ENCODE results near the gene USP5.

USP5 gene, protein sequence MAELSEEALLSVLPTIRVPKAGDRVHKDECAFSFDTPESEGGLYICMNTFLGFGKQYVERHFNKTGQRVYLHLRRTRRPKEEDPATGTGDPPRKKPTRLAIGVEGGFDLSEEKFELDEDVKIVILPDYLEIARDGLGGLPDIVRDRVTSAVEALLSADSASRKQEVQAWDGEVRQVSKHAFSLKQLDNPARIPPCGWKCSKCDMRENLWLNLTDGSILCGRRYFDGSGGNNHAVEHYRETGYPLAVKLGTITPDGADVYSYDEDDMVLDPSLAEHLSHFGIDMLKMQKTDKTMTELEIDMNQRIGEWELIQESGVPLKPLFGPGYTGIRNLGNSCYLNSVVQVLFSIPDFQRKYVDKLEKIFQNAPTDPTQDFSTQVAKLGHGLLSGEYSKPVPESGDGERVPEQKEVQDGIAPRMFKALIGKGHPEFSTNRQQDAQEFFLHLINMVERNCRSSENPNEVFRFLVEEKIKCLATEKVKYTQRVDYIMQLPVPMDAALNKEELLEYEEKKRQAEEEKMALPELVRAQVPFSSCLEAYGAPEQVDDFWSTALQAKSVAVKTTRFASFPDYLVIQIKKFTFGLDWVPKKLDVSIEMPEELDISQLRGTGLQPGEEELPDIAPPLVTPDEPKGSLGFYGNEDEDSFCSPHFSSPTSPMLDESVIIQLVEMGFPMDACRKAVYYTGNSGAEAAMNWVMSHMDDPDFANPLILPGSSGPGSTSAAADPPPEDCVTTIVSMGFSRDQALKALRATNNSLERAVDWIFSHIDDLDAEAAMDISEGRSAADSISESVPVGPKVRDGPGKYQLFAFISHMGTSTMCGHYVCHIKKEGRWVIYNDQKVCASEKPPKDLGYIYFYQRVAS

DNA sequence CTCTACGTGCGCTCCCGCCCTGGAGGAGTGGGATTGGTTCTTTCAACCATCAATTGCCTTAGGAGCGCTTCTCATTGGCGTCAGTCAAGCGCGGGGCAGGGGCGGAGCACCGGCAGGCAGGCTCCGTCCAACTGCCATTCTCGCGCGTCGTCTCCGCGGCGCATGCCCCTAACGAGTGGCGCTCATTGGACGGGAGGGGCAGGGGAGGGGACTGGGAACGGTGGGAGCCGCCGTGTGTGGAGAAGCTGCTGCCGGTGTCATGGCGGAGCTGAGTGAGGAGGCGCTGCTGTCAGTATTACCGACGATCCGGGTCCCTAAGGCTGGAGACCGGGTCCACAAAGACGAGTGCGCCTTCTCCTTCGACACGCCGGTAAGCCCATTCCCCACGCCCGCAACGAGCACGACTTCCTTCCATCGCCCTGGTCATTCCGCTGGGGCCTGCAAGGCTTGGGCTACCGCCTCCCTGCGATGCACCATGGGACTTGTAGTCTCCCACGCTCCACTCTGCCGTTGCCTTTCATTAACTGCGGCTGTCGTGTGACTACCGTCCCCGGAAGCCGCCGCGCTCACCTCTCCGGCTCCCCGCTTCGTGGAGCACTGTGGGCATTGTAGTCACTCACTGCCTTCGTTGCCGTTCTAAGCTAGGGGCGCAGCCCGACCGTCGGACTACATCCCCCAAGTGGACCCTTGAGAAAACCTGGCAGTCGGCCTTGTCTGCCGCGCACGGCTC, at the start of gene USP5:
TSS of gene USP5 (plus strand) at position 230 of the 730 bp plus-strand sequence. CDS start at position 260, 30 bp downstream.
- DNase-seq (ENCODE audit: low read depth), result peak; percentile 99

GRCh38 chr12:6807170-6807569, 44.8 kb upstream of the USP5 start:
- DNase-seq (ENCODE audit: low read depth), result no peak

GRCh38 chr12:6809056-6809455, 42.9 kb upstream of the USP5 start:
- no peak for DNase-seq (ENCODE audit: low read depth)

- DNase-seq (ENCODE audit: low read depth), result no peak
These were observed 41.2 kb upstream of the USP5 start for GRCh38 chr12:6810758-6811157.

GRCh38 chr12:6813363-6813762, 38.6 kb upstream of the USP5 start:
- no peak for DNase-seq (ENCODE audit: low read depth)

GRCh38 chr12:6816598-6816997, 35.4 kb upstream of the USP5 start:
- no peak for DNase-seq (ENCODE audit: low read depth)

DNA sequence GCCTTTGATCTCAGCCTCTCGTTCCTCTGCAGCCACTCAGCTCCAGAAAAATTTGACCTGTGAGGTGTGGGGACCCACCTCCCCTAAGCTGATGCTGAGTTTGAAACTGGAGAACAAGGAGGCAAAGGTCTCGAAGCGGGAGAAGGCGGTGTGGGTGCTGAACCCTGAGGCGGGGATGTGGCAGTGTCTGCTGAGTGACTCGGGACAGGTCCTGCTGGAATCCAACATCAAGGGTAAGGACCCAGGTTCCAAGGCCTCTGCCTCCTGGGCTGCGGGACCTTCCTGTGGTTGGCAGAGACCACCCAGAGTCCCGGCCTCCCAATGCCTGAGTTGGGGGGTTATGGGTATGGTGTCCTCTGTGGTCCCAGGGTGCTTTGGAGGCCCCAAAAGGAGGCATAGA, 34.9 kb upstream of the USP5 start:
- no peak for DNase-seq (ENCODE audit: low read depth)

DNA sequence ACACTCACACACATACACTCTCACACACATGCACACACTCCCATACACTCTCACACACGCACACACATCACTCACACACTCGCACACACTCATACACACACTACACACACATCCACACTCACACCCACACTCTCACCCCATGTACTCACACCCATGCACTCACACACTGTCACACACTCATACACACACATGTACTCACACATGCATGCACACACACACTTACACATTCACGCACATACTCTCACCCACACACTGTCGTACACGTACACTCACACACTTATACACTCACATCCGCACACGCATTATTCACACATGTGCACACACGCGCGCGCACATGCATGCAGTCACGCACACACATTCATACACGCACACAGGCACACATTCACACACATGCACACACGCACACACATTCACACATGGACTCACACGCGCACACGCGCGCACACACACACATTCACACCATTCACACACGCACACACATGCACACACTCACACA, 34.2 kb upstream of the USP5 start:
- no peak for DNase-seq (ENCODE audit: low read depth)

- DNase-seq (ENCODE audit: low read depth), result no peak
These were observed 33.7 kb upstream of the USP5 start for GRCh38 chr12:6818222-6818621.

GRCh38 chr12:6818645-6819044, 33.3 kb upstream of the USP5 start:
- no peak for DNase-seq (ENCODE audit: low read depth)

DNA sequence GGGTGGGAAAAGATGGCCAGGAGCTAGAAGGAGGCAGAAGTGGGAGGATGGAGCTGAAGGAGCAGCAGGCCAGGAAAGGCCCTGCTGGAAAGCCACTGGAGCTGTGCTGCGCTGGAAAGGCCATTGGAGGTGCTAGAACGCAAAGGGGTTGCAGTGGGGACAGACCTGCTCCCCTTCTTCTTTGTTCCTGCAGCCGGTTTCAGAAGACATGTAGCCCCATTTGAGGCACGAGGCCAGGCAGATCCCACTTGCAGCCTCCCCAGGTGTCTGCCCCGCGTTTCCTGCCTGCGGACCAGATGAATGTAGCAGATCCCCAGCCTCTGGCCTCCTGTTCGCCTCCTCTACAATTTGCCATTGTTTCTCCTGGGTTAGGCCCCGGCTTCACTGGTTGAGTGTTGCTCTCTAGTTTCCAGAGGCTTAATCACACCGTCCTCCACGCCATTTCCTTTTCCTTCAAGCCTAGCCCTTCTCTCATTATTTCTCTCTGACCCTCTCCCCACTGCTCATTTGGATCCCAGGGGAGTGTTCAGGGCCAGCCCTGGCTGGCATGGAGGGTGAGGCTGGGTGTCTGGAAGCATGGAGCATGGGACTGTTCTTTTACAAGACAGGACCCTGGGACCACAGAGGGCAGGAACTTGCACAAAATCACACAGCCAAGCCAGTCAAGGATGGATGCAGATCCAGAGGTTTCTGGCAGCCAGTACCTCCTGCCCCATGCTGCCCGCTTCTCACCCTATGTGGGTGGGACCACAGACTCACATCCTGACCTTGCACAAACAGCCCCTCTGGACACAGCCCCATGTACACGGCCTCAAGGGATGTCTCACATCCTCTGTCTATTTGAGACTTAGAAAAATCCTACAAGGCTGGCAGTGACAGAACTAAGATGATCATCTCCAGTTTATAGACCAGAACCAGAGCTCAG, 32.6 kb upstream of the USP5 start:
- DNase-seq (ENCODE audit: low read depth), result no peak

GRCh38 chr12:6820166-6820565, 31.8 kb upstream of the USP5 start:
- no peak for DNase-seq (ENCODE audit: low read depth)

DNA sequence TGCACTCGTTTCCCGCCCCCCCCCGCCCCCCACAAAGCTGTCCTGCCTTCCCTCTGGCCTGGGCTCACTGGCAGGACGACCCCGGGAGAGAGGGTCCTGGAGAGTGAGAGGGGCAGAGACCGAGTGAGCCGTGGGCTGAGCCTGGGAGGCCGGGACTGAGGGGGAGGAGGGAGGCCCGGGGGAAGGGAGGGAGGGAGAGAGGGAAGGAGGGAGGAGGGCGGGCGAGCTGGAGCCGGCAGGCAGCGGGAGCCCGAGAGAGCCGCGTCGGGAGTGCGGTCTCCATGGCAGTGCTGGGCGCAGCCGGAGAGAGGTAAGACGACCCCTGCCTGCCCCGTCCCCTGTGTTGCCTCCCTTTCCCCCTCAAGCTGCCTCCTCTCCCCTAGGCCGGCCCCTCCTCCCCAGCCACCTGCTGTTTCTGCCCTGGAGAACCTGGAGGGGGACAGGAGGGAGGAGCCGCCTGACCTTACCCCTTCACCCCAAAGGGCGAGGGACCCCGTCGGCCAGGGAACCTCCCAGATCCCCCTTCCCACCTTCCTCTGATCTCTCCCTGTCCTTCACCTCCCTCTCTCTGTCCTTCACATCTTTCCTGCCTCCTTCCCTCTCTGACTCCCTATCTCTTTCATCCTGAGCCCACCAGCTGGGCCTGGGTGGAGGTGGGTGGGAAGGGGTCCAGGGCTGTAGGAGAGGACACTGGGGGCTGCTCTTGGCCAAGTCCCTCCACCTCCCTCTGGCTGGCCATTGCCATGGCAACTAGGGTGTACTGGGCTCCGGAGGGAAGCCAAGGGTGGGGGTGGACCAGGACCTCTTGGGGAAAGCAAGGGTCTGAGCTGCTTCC, 30.1 kb upstream of the USP5 start, which contains the start of gene GPR162:
TSS of gene GPR162 (plus strand) at position 231 of the 835 bp plus-strand sequence. CDS start 2,078 bp downstream, outside the sequence.
- no peak for DNase-seq (ENCODE audit: low read depth)

DNA sequence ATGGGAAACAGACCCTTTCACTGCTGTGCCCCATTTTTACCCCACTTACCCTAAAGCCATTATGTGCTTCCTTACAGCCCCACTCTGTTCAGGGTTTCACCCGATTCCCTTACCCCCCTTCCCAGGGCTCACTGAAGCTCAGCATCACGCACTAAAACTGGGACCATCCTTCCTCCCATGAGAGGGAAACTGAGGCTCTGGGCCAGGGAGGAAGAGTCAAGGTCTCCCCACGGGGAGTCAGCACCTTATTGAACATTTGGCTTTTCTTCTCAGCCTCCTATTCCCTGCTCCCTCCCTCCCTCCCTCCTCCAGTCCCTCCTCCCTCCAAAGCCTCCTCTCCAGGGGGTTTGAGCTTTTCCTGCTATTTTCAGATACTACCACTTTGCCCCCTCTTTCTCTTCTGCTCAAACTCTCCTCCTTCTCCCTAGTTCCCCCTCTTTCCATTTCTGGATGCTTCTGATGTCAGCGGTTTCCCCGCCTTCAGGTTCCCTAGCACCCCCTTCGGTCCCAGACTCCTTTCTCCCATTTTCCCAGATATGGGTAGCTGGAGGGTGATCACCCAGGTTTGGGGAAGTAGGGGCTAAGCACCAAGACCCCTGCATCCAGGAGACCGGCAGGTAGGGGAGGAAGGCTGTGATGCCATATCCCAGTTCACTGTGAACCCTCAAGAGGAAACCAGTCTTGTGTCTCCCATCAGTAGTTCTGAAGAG, 29.4 kb upstream of the USP5 start:
- DNase-seq (ENCODE audit: low read depth), result no peak

DNA sequence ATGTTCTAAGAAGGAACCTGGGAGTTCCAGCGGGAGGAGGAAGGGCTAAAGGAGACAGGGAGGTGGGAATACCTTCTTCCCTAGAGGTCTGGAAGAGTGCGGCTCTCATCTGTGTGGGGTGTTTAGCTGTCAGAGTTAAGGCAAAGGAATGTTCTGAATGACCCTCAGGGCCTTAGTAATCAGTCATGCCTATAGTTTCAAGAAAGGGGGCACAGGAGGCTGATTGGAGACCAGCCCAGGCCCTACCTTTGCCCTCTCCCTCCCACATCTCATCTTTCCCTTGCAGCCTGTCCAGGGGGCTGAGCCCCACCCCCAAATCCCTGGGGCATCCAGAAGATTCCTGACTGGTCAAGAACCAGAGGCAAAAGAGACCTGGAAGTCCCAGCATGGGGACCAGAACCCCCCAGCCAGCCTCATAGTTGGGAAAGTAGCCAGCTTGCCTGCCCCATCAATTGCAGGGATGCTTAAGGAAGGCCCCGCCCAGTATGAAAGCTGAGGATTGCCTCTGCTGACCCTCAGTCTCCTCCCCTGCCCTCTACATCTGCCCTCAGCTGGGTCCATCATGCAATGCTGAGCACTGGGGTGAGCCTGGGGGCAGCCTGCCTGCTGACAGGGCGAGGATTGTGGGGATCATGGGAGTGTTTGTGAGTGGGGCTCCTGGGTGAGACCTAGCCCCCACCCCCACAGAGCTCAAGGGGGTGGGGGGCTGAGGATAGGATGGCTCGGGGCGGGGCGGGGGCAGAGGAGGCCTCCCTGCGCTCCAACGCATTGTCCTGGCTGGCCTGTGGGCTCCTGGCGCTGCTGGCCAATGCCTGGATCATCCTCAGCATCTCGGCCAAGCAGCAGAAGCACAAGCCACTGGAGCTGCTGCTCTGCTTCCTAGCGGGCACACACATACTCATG, 28.5 kb upstream of the USP5 start:
- no peak for DNase-seq (ENCODE audit: low read depth)

DNA sequence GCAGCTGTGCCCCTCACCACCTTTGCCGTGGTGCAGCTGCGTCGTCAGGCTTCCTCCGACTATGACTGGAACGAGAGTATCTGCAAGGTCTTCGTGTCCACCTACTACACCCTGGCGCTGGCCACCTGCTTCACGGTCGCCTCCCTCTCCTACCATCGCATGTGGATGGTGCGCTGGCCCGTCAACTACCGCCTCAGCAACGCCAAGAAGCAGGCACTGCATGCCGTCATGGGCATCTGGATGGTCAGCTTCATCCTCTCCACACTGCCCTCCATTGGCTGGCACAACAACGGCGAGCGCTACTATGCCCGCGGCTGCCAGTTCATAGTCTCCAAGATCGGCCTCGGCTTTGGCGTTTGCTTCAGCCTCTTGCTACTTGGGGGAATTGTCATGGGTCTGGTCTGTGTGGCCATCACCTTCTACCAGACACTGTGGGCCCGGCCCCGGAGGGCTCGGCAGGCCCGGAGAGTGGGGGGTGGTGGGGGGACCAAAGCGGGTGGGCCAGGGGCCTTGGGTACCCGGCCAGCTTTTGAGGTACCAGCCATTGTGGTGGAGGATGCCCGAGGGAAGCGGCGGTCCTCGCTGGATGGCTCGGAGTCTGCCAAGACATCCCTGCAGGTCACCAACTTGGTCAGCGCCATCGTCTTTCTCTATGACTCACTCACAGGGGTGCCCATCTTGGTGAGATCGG, 27.7 kb upstream of the USP5 start:
- DNase-seq (ENCODE audit: low read depth), result no peak

DNA sequence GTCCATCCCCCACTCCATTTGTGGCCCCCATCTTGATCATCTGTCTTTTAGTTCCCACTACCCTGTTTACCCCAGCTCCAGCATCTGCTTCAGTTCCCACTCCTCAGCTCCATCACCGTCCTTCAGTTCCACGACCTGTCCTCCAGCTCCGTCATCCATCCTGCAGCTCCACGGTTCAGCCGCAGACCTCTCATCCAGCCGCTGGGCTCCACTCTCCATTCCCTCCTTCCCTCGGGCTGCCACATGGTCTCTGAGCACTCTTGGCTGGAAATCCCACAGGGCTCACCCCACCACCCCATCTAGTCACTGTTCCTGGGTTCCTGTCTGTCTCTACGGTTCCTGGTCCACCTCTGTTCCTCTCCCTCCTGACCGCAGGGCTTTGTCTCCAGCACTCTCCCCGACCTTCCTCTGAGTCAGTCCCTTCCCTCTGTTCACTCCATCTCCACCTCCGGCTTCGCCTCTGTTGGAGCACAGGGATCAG, 27.0 kb upstream of the USP5 start:
- no peak for DNase-seq (ENCODE audit: low read depth)

Data from non-pigmented ciliary epithelial cell (primary cell).